ENCODE measurements around the gene AURKAIP1.

- TF ChIP-seq GATA3 (IDR thresholded peaks at IDR 0.05; ENCODE audit: low read depth, low read length) (no peak), GATA2 (IDR thresholded peaks at IDR 0.05; ENCODE audit: low read depth, low read length) (no peak)
Observed at GRCh38 chr1:1424707-1425106, 49.7 kb upstream of the AURKAIP1 start.

Data from SH-SY5Y (cell line).